HCT116 (cell line): ENCODE results near the gene ANKRD60. TPM values are rescaled to one million over a fixed set of nuclear protein-coding genes. Genes with fewer than 3 reads are reported as not detected.

ENCODE experiments used
- ATAC-seq: fragments of 200-7000 bp; cut with Tn5 transposase; 2 replicates; pipeline ENCODE4 v1.9.1; 2020; ENCODE audit warnings: mild to moderate bottlenecking, moderate library complexity
- BruUV-seq: library from RNA; stranded (reverse); fragments of 400-500 nt; replicated peaks from 2 replicates; lab custom pipeline; 2021; lab: Mats Ljungman, UMichigan
- CTCF ChIA-PET: fragments of 300-600 bp; sonication (Branson Sonifier 250); formaldehyde crosslinking; loops from one replicate; lab custom pipeline; 2021; ENCODE audit warnings: antibody characterized with exemption; lab: Charles Lee
- POLR2A ChIA-PET: fragments of 300-600, 350-600 bp; sonication (Branson Sonifier 250); formaldehyde crosslinking; loops from one replicate; lab custom pipeline; 2021; ENCODE audit warnings: antibody characterized with exemption; lab: Charles Lee
- RAD21 ChIA-PET, 2 experiments: fragments of 300-600 bp; sonication (Branson Sonifier 250); formaldehyde crosslinking; loops; one replicate each; lab custom pipeline; 2023; ENCODE audit warnings: low total read pairs in 2 of 2; ENCODE audit not compliant: uncharacterized antibody in 2 of 2, unreplicated experiment in 2 of 2, low non-redundant PET in 1 of 2; lab: Charles Lee
- DNase-seq: peaks from one replicate; pipeline ENCODE4 v3.0.0-alpha.2; 2010; ENCODE audit warnings: low read depth, low spot score
- H2AFZ ChIP-seq: fragments of 200-600 bp; shearing (Covaris generic), sonication (generic); 2 replicates; pipeline ENCODE4 v1.6.1; 2017; ENCODE audit warnings: low read depth, mixed run types, mixed read lengths, antibody characterized with exemption, low read length; ENCODE audit not compliant: poor library complexity, severe bottlenecking
- H3K27ac ChIP-seq: 2 replicates; pipeline ENCODE4 v1.5.1; 2012; ENCODE audit warnings: low read depth, low read length
- H3K27me3 ChIP-seq: fragments of 200-600 bp; sonication (generic); 2 replicates; pipeline ENCODE4 v1.6.1; 2016; ENCODE audit warnings: mixed run types, low read length, mixed read lengths; ENCODE audit not compliant: insufficient read depth
- H3K36me3 ChIP-seq, 2 experiments: fragments of 200-500 bp in 1 of 2; fragments of 200-600 bp in 1 of 2; sonication (Bioruptor generic) in 1 of 2; sonication (generic) in 1 of 2; 2 replicates each; pipeline versions ENCODE4 v1.5.1 to v1.6.1; 2014 to 2016; ENCODE audit warnings: low read length in 2 of 2, inconsistent platforms in 1 of 2, mixed read lengths in 1 of 2, mixed run types in 1 of 2; ENCODE audit not compliant: insufficient read depth in 2 of 2, control insufficient read depth in 1 of 2
- H3K4me1 ChIP-seq, 2 experiments: fragments of 200-600 bp in 1 of 2; sonication (generic) in 1 of 2; 2 replicates each; pipeline versions ENCODE4 v1.5.1 to v1.6.1; 2012 to 2017; ENCODE audit warnings: low read length in 2 of 2, inconsistent platforms in 1 of 2, mild to moderate bottlenecking in 1 of 2, mixed read lengths in 1 of 2, mixed run types in 1 of 2, moderate library complexity in 1 of 2; ENCODE audit not compliant: insufficient read depth in 2 of 2, control insufficient read depth in 1 of 2
- H3K4me2 ChIP-seq: fragments of 200-600 bp; sonication (generic); 2 replicates; pipeline ENCODE4 v1.6.1; 2017; ENCODE audit warnings: mixed run types, low read length, mixed read lengths
- H3K4me3 ChIP-seq, 2 experiments: fragments of 200-600 bp in 1 of 2; sonication (generic) in 1 of 2; replicated peaks in 1 of 2; 2 replicates each; pipeline ENCODE4 v1.5.1; 2011 to 2016; ENCODE audit warnings: low read length in 2 of 2, control low read depth in 1 of 2, low read depth in 1 of 2, mild to moderate bottlenecking in 1 of 2, mixed read lengths in 1 of 2, mixed run types in 1 of 2
- H3K79me2 ChIP-seq: fragments of 200-600 bp; sonication (generic); 2 replicates; pipeline ENCODE4 v1.6.1; 2017; ENCODE audit warnings: mild to moderate bottlenecking, mixed run types, low read length, moderate library complexity, mixed read lengths; ENCODE audit not compliant: insufficient read depth
- H3K9ac ChIP-seq: fragments of 200-600 bp; sonication (generic); 2 replicates; pipeline ENCODE4 v1.6.1; 2016; ENCODE audit warnings: low read length, mixed read lengths
- H3K9me2 ChIP-seq: fragments of 200-600 bp; sonication (generic), shearing (Covaris generic); 2 replicates; pipeline ENCODE4 v1.6.1; 2017; ENCODE audit warnings: mixed run types, mild to moderate bottlenecking, moderate library complexity; ENCODE audit not compliant: insufficient read depth
- H3K9me3 ChIP-seq, 2 experiments: fragments of 200-500 bp in 1 of 2; fragments of 200-600 bp in 1 of 2; sonication (Bioruptor generic) in 1 of 2; sonication (generic) in 1 of 2; 2 replicates each; pipeline ENCODE4 v1.6.1; 2014 to 2017; ENCODE audit warnings: low read length in 2 of 2, mixed read lengths in 2 of 2, inconsistent platforms in 1 of 2, low read depth in 1 of 2, mild to moderate bottlenecking in 1 of 2, mixed run types in 1 of 2, moderate library complexity in 1 of 2; ENCODE audit not compliant: control insufficient read depth in 1 of 2, insufficient read depth in 1 of 2
- H4K20me1 ChIP-seq: fragments of 200-600 bp; sonication (generic), shearing (Covaris generic); 2 replicates; pipeline ENCODE4 v1.6.1; 2017; ENCODE audit warnings: mixed run types, mild to moderate bottlenecking, moderate library complexity; ENCODE audit not compliant: insufficient read depth
- EGR1 ChIP-seq: IDR thresholded peaks from 2 replicates; pipeline ENCODE4 v1.6.1; 2012; ENCODE audit warnings: low read depth
- ELF1 ChIP-seq: IDR thresholded peaks from 2 replicates; pipeline ENCODE4 v1.6.1; 2012; ENCODE audit warnings: low read depth, borderline replicate concordance
- EZH2 ChIP-seq: fragments of 200-600 bp; sonication (generic); IDR thresholded peaks from 2 replicates; pipeline ENCODE4 v1.6.1; 2017; ENCODE audit warnings: antibody characterized with exemption, mixed run types
- EZH2phosphoT487 ChIP-seq: fragments of 200-600 bp; IDR thresholded peaks from 2 replicates; pipeline ENCODE4 v1.6.1; 2018; ENCODE audit warnings: antibody characterized with exemption, borderline replicate concordance
- POLR2A ChIP-seq: IDR thresholded peaks from 2 replicates; pipeline ENCODE4 v1.7.0; 2011; ENCODE audit warnings: borderline replicate concordance; ENCODE audit not compliant: insufficient read depth, insufficient read length; ENCODE audit errors: extremely low read depth
- POLR2AphosphoS5 ChIP-seq: IDR thresholded peaks from 2 replicates; pipeline ENCODE4 v1.6.1; 2011; ENCODE audit warnings: mild to moderate bottlenecking, low read depth, low read length, moderate library complexity
- ZNF274 ChIP-seq: fragments of 200-500 bp; sonication (Bioruptor generic); IDR thresholded peaks from 2 replicates; pipeline ENCODE4 v1.6.1; 2014; ENCODE audit warnings: mild to moderate bottlenecking, low read depth, low read length, inconsistent platforms
- intact Hi-C: fragments of 100-400 bp; cut with micrococcal nuclease; formaldehyde crosslinking; loops from 2 replicates; pipeline ENCODE4 v1.10.0; 2022
- total RNA-seq: library from RNA; stranded (reverse); gene quantifications from one replicate; pipeline ENCODE4 v1.2.1, GENCODE V29; 2021; ENCODE audit not compliant: unreplicated experiment
- TF ChIP-seq, protein P1 (sequence below): IDR thresholded peaks from 2 replicates; pipeline ENCODE4 v1.6.1; 2012
- TF ChIP-seq, protein P2 (sequence below): IDR thresholded peaks from 2 replicates; pipeline ENCODE4 v1.6.1; 2012

The ANKRD60 gene
- total RNA-seq, 1 experiment from 2014 or later: not detected

DNA sequence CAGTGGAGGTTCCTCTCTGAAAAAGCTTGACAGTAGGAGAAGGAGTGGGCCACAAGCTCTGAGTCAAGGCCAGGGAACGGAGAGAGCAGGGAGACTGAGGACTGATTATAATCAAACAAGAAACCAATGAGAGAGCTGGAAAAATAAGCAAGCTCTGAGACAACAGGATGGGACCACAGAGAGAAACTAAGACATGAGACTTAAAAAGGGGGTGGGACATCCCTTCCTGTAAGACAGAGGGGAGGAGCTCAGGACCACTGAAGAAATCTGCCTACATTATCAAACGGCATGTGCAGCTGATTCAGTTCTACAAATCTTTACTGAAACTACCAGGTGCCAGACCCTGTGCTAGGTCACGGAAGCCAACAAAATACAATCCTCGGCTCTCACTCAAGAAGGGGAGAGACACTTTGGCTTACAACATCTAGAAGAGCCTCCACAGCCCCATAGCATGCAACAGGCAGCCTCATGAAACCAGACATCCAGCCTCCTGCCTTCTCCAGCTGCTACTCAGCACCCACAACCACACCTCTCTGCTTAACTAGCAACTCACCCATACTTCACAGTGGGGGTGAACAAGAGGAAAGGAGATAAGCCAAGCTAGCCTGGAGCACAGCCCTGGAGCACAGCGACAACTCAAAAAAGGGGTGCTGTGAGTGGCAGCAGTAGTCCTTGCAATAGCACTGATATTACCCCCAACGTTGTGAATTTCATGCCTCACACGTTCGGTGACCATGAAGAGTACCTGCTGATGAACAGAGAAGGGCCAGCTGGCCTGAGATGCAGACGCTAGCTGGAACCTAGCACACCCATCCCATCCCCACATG is 39.1 kb upstream of the ANKRD60 start:
- TF ChIP-seq ZNF274: no peak
- TF ChIP-seq, protein P1, sequence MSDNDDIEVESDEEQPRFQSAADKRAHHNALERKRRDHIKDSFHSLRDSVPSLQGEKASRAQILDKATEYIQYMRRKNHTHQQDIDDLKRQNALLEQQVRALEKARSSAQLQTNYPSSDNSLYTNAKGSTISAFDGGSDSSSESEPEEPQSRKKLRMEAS: no peak
- no peak for TF ChIP-seq EGR1
- no peak for TF ChIP-seq ELF1
- TF ChIP-seq, protein P2, sequence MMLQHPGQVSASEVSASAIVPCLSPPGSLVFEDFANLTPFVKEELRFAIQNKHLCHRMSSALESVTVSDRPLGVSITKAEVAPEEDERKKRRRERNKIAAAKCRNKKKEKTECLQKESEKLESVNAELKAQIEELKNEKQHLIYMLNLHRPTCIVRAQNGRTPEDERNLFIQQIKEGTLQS: no peak
- Histone ChIP-seq H3K4me1 (peaks cover 0 to 13% of the 10 kb centered on the region in 2 experiments; a peak in 1 of 4 replicates), H3K4me2 (no peak overlapping the region), H3K4me3 (no peak overlapping the region), H3K79me2 (no peaks in the 10 kb centered on the region), H4K20me1 (no peaks in the 10 kb centered on the region), H3K36me3 (no peaks in the 10 kb centered on the region), H3K27me3 (no peaks in the 10 kb centered on the region), H3K9me2 (no peaks in the 10 kb centered on the region), H2AFZ (no peak overlapping the region), H3K27ac (no peak overlapping the region), H3K9me3 (no peaks in the 10 kb centered on the region), H3K9ac (no peak overlapping the region)
- POLR2A ChIA-PET: no interaction called here
- intact Hi-C loops: no loop called here
- CTCF ChIA-PET: no interaction called here
- no peak for DNase-seq
- ATAC-seq: no peak
- RAD21 ChIA-PET: no interaction called here
- no TSS peak for BruUV-seq

DNA sequence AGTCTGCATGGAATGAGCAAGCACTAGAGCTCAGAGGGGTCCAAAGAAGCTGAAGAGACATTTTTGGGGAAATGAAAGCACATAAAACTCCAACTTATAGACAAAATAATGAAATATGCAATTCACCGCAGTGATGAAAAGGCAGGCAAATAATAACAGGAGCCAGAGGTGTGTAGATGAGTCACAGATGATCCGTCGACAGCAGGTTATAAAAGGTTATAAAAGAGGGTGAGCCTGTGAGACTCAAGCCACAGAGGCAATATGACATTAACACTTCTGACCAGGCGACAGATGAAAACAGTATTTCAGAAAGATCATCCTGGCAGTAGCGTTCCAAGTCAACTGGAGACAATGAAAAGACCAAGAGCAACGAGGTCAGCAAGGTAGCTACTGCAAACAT is 35.8 kb upstream of the ANKRD60 start:
- no TSS peak for BruUV-seq
- Histone ChIP-seq H3K9me2 (no peaks in the 10 kb centered on the region), H3K9ac (no peak overlapping the region), H2AFZ (no peak overlapping the region), H3K79me2 (no peaks in the 10 kb centered on the region), H3K36me3 (no peaks in the 10 kb centered on the region), H3K4me3 (no peak overlapping the region), H3K9me3 (no peaks in the 10 kb centered on the region), H4K20me1 (no peaks in the 10 kb centered on the region), H3K27me3 (no peaks in the 10 kb centered on the region), H3K4me1 (peaks cover 0 to 8% of the 10 kb centered on the region in 2 experiments; a peak in 1 of 4 replicates), H3K4me2 (no peak overlapping the region), H3K27ac (no peak overlapping the region)
- ChIA-PET CTCF (no interaction called here), POLR2A (no interaction called here), RAD21 (no interaction called here)
- intact Hi-C loops: no loop called here
- DNase-seq (no peak), ATAC-seq (no peak; the same call in 1 of the 2 replicates)
- TF ChIP-seq POLR2AphosphoS5: no peak
- no peak for TF ChIP-seq POLR2A
- no peak for TF ChIP-seq EZH2
- TF ChIP-seq EZH2phosphoT487: no peak
